Non-pigmented ciliary epithelial cell (primary cell): ENCODE results near the gene ATP5MK.
"Not testable (repeated sequence)": the region's sequence is repeated elsewhere in the genome, so short reads cannot be mapped to it uniquely, and the experiment has no call there.

Experiments
- DNase-seq: peaks from one replicate; pipeline ENCODE4 v3.0.0-alpha.2; 2010; ENCODE audit warnings: low read depth

ATP5MK gene, protein sequence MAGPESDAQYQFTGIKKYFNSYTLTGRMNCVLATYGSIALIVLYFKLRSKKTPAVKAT

DNA sequence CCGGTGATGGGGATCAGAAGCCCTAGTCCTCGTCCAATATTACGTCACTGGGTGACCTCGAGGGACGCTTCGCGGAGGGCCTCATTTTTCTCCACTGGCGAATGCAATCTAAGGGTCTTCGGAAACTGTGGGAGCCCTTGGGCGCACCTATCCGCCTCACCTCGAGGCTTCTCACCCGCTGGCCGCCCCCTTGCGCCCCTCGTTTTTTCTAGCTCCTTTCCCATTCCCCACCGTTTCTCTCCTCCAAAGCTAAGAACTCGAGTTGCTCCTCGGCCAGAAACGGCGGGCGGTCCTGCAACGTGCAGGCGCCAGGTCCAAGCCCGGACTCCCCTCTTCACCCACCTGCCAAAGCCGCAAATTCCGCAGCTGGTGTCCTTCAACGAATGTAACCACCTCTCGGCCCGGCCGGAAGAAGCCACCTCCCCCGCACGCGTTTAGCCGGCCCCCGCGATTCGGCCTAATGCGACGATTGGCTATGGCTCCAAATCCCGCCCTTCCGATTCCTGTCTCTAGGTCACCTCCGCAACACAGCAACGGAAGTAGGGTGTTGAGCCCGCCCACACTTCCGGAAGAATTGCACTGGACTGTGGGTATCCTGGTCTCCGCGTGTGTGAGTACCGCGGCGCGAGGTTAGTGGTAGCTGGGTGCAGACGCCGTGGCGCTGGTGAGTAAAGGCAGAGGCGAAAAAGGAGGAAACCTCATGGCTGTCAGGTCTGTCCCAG is at the start of gene ATP5MK, which contains the start of gene PDCD11:
TSS of gene ATP5MK (minus strand) at position 409 of the 722 bp plus-strand sequence. CDS start 4,018 bp downstream, outside the sequence.
TSS of gene PDCD11 (plus strand) at position 560 of the 722 bp plus-strand sequence. CDS start 1,801 bp downstream, outside the sequence.
- DNase-seq, result peak; percentile 93

DNA sequence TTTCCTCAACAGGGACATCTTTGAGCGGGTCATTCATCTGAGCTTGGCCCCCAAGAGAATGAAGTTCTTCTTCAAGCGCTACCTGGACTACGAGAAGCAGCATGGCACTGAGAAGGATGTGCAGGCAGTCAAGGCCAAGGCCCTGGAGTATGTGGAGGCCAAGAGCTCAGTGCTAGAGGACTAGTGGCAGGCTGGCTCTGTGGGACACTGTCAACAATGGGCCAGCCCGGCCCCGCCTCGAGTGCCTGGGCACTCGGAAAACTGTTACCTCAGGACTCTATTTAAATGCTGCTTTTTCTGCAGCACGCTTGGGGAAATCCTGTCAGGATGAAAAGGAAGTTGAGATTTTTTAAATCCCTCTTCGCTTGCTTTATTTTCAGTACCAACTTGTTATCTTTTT is 49.1 kb upstream of the ATP5MK start:
- no peak for DNase-seq

DNA sequence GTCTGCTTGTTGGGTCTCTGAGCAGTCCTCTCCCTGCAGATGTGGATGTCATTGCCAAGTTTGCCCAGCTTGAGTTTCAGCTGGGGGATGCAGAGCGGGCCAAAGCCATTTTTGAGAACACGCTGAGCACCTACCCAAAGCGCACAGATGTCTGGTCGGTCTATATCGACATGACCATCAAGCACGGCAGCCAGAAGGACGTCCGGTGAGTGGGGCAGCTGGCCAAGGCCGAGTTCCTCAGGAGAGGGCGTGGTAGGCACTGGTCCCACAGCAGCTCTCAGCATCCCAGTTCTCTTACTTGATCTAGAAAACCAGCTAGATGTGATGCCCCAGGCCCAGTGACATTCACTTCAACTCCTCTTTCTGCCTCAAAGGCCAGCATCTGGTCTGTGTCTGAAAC is 48.2 kb upstream of the ATP5MK start:
- no peak for DNase-seq

DNA sequence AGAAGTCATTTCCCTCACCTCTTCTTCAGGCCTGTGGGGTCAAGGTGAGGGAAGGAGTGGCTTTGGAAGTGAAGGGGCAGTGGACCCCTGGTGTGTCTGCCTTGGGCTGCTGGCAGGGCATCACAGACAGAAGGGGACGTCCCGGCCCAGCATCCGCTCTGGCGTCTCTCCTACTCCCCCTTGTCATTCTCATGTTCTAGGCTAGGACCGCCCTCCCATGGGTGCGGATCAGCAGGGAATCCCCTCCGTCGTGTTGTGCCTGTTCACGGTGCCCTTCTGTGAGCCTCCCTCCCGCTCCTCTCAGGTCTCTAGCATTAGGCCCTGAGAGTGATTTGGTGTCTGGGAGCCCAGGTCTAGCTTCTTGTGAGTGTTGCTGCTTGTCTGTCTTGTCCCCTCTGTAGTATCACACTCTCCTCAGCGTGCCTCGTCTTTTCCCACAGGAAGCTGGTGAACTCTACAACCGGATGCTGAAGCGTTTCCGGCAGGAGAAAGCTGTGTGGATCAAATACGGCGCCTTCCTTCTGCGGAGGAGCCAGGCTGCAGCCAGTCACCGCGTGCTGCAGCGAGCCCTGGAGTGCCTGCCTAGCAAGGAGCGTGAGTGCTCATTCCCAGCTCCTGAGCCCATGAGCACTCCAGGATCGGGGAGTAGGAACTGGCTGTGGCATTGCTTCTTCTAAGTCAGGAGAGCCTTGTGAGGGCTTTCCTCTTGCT is 47.4 kb upstream of the ATP5MK start:
- no peak for DNase-seq

DNA sequence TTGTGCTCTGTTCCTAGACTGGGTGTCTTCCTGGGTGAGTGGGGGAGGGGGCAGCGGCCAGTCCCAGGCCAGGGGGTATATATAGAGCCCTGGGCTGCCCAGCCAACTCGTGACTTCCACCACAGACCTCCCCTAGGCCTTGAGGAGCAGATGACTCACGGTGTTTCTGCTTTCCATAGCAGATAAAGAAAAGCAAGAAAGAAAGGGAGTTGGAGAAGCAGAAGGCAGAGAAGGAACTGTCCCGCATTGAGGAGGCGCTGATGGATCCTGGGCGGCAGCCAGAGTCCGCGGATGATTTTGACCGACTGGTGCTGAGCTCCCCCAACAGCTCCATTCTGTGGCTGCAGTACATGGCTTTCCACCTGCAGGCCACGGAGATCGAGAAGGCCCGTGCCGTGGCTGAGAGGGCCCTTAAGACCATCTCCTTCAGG is 45.8 kb upstream of the ATP5MK start:
- DNase-seq, result peak; percentile 23

DNA sequence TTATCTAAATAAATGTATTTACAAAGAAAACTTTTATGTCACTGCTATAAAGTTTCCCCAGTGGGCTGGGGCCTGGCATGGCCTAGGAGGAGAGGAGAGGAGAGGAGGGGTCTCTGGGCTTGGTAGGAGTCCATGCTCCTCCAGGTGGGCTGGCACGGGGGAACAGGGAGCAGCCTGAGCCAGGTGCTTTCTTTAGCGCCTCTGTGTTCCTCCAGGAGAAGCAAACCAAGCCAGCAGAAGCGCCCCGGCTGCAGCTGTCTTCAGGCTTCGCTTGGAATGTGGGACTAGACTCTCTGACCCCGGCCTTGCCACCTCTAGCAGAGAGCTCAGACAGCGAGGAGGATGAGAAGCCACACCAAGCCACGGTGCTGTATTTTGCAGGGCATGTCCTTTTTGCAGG is 45.3 kb upstream of the ATP5MK start:
- DNase-seq, result no peak

DNA sequence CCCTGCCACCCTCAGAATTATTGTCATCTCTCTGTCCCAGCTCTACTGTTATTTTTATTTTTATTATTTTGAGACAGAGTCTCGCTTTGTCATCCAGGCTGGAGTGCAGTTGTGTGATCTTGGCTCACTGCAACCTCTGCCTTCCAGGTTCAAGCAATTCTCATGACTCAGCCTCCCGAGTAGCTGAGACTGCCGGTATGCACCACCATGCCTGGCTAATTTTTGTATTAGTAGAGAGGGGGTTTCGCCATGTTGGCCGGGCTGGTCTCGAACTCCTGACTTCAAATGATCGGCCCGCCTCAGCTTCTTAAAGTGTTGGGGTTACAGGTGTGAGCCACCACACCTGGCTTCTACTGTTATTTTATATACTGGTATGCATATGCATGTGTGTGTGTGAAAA is 44.9 kb upstream of the ATP5MK start:
- no peak for DNase-seq

DNA sequence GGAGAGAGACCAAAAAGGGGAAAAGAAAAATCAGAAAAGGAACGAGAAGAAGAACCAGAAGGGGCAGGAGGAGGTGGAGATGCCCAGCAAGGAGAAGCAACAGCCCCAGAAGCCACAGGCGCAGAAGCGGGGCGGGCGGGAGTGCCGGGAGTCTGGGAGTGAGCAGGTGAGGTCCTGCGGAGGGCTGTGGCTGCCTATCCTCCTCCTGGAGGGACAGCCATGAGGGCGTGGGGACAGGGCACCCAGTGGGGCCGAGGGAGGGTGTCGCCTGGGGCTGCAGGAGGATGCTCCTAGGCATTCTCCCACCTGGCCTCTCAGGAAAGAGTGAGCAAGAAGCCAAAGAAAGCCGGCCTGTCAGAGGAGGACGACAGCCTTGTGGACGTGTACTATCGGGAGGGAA is 44.1 kb upstream of the ATP5MK start:
- DNase-seq, result no peak

DNA sequence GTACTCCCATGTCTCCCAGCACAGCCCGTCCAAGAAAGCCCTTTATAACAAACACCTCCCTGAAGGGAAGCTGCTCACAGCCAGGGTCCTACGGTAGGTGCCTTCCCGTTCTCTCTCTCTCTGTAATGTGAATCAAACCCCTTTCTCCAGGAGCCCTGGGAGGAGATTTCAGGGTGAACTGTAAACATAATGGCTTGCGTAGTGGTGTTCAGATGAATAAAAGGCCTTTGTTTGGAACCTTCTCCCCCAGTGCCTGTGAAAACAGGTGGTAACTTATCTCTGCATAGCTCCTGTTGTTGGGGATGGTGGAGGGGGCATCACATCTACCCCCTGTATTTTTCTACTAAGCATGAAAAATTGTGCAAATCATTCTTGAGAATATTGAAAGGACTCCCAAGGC is 43.5 kb upstream of the ATP5MK start:
- no peak for DNase-seq

DNA sequence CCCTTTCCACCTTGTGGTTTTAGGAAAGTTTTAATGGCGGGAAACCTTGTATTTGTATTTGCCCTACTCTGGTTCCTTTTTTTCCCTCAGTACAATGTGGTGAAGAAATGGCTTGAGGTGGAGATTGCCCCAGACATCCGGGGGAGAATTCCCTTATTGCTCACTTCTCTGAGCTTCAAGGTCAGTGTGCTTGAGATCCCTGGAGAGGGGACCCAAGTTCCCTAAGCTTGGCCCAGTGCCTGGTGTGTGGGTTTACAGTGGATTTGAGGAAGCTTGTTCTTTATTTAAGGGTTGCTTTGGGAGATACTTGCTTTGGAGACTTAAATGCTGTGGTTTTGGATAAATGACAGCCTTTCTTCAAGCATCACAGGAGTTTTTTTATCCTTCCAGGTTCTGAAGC is 37.6 kb upstream of the ATP5MK start:
- DNase-seq, result no peak

DNA sequence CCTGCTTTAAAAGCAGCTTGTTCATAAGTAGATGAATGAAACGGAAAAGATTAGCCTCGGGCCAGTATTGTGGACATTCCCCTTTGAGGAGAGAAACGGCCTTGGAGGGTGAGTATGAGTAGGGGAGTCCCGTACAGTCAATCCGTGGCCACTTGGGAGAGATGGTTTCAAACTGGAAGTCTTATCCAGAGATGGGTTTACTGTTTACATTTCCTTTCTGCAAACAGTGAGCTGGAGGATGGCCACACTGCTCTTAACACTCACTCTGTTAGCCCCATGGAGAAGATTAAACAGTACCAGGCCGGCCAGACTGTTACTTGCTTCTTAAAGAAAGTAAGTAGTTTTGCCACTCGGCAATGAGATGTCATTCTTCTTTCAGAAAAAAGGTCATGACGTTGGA is 35.6 kb upstream of the ATP5MK start:
- DNase-seq, result no peak

DNA sequence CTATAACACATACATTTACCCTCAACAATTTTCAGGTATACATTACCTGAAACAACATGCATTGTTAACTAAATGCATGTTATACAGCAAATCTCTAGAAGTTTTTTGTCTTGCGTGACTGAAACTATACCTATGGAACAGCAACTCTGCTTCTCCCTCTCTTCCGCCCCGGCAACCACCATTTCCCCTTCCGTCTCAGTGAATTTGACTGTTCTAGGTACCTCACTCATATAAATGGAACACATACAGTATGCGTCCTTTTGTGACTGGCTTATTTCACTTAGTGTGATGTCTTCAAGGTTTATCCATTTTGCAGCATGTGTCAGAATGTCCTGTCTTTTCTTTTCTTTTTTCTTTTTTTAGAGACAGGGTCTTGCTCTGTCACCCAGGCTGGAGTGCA is 33.4 kb upstream of the ATP5MK start:
- DNase-seq, result no peak

DNA sequence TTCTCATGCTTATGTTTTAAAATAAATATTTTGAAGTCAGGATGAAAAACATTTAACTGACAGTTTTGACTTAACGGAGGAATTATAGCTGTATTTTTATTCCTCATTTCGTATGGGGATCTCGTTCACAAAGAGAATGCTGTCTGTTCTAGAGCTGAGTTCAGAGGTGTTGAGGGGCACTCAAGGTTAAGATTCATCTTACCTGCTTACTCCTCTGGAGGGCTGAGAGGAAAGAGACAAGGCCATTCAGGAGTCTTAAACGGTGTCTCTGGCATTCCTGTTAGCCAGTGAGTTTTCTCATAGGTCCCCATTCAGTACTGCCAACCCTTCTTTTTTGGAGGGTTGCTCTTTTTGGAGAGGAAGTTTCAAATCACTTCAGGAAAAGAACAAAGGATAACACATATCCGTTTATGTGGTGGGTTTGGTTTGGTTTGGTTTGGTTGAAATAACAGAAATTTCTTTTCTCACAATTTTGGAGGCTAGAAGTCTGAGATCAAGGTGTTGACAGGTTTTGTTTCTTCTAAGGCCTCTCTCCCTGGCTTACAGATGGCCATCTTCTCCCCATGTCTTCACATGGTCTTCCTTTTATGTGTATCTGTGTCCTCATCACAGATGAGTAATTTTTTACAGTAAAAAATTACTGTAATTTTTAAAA is 32.8 kb upstream of the ATP5MK start:
- no peak for DNase-seq

DNA sequence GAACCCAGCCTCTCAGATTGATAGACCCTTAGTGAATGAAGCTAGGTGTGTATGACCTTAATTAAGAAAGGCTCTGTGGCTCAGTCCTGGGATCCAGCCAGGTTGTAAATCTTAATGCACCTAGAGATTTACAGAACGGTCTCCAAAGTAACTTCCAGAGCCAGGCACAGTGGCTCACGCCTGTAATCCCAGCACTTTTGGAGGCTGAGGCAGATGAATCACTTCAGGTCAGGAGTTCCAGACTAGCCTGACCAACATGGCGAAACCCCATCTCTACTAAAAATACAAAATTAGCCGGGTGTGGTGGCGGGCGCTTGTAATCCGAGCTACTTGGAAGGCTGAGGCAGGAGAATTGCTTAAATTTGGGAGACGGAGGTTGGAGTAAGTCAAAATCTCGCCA is 31.6 kb upstream of the ATP5MK start:
- DNase-seq, result no peak

DNA sequence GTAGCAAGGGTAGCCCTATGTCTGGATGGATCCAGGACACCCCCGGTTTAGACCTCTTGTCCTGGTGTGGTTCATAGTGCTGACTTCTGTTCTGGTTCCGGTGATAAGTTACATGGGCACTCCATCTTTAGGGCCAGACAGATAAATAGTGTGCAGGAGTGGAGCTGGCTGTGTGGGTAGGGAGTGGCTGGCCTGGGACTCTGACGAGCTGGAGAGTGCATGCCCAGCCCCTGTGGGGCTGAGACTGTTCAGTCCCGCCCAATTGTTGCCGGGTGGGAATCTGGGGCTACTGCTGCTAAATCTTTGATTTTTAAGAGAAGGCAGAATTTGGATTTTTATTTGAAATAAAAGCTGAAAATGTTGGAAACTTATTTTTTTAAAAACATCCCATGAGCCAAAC is 27.5 kb upstream of the ATP5MK start:
- no peak for DNase-seq

DNA sequence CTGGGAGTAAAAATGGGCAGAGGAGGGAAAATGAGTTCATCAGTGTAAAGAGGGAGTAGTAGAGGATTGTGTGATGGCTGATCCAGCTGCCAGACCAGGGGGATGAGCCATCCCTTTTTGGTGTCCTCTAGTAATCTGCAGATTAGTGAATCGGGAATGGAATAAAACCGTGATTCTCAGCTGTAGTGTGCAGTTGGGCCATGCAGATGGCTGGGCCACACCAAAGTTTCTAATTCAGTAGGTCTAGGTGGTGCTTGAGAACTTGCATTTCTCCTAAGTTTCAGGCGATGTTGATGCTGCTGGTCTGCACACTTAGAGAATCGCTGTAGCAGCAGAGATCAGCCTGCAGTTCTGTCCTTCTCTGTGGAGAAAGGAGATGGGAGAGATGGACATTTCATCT is 22.8 kb upstream of the ATP5MK start:
- no peak for DNase-seq

DNA sequence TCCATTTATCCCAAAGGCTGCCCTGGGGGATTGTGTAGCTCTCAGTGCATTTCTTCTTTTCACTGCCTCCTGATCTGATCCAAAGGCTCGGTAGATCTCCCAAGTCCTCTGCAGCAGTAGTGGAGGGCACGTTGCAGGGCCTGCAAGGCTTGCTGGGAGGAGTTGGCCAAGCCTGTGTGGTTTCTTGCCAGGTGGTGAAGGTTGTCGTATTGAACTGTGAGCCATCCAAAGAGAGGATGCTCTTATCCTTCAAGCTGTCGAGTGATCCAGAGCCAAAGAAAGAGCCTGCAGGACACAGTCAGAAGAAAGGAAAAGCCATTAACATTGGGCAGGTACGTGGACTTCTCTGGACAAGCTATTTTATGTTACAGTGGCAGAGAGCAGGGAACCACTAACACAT is 21.3 kb upstream of the ATP5MK start:
- no peak for DNase-seq

DNA sequence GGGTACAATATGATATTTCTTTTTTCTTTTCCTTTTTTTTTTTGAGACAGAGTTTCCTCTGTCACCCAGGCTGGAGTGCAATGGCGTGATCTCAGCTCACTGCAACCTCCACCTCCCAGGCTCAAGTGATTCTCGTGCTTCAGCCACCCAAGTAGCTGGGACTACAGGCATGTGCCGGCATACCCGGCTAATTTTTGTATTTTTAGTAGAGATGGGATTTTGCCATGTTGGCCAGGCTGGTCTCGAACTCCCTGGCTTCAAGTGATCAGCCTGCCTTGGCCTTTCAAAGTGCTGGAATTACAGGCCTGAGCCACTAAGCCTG is 20.8 kb upstream of the ATP5MK start:
- DNase-seq, result not testable (repeated sequence)

DNA sequence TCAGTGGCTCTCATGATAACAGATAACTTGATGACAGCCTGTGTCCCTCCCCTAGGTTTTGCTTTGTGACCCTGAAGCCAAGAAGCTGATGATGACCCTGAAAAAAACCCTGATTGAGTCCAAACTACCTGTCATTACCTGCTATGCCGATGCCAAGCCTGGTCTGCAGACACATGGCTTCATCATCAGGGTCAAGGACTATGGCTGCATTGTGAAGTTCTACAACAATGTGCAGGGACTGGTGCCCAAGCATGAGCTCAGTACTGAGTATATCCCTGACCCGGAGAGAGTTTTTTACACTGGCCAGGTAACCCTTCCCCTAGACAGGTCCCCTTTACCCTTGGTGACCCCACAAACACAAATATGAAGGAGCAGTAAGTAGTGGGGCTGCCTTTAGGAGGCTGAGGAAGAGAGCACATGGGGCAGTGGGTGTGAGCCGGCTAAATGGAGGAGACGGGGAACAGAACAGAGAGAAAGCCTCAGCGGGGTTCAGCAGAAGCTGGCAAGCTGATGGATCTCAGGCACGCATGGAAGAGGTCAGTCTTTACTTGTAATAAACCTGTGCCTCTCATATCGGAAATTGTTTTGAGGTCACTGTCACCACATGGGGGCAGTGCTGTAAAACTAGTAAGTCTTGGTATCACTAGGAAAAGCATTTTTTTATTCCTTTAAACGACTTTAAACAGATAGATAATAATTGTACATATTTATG is 20.3 kb upstream of the ATP5MK start:
- DNase-seq, result peak; percentile 13

DNA sequence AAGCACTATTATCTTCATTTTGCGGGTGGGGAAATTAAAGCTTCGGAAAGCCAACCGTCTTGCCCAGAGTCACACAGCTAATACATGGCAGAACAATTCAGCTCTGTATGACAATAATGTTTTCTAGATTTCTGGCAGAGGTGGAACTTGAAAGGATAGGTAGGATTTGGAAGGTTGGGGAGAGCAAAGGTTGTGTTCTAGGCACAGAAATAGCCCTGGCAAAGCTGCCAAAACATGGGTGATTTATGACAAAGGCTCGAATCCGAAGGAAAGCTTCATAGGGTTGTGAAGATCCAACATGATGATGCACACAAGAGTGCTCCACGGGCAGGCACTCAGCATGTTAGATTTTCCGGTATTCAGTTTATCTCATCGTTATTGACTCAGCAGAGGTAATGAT is 19.3 kb upstream of the ATP5MK start:
- no peak for DNase-seq

DNA sequence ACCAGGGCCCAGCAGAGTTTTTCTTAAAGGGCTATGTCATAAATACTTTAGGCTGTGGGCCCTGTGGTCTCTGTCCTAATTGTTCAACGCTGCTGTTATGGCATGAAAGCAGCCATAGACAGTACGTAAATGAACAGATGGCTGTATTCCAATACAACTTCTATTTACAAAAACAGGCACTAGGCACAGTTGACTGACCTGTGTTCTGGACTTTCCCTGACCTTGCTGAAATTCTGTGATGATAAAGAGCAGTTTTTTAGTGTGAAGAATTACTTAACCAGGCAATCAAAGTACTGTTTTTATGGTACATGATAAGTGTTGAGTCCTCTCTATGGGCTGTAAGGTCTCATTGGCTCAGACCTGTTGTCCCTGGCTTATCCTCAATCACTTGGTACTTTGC is 17.3 kb upstream of the ATP5MK start:
- no peak for DNase-seq

DNA sequence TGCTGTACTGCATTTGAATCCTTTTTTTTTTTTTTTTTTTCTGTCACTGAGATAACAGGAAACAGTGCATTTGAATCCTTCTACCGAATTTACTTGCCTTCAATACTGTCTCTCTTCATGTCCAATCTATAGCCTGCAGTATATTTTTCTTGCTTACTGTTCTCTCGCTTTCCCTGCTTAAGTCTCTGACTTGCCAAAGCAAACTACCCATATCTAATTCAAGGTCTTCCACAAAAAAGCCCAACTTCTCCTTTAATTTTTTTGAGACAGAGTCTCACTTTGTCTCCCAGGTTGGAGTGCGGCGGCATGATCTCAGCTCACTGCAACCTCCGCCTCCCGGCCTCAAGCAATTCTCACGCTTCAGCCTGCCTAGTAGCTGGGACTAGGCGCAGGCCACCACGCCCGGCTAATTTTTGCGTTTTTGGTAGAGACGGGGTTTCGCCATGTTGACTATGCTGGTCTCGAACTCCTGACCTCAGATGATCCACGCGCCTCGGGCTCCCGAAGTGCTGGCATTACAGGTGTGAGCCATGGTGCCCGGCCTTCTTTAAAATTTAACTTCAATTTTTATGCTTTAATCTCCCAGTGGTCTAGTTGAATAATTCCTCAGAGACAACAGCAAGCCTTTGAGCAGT is 1.0 kb upstream of the ATP5MK start:
- DNase-seq, result no peak
